Fibroblast of lung (primary cell): ENCODE measurements around the gene C1orf232.

ENCODE experiments used
- EZH2 ChIP-seq: IDR thresholded peaks from 2 replicates; pipeline ENCODE4 v1.5.1; 2012; ENCODE audit warnings: low read length, control low read depth, mild to moderate bottlenecking; ENCODE audit errors: missing control alignments
- TF ChIP-seq, protein P1 (sequence below), 2 donors: IDR thresholded peaks in 1 of 2; conservative IDR thresholded peaks in 1 of 2; 1 replicate in 1 of 2; 2 replicates in 1 of 2; pipeline ENCODE4 v1.5.1; 2011 to 2012; ENCODE audit warnings: low read length in 2 of 2, control low read depth in 1 of 2, inconsistent platforms in 1 of 2, low read depth in 1 of 2, mild to moderate bottlenecking in 1 of 2

DNA sequence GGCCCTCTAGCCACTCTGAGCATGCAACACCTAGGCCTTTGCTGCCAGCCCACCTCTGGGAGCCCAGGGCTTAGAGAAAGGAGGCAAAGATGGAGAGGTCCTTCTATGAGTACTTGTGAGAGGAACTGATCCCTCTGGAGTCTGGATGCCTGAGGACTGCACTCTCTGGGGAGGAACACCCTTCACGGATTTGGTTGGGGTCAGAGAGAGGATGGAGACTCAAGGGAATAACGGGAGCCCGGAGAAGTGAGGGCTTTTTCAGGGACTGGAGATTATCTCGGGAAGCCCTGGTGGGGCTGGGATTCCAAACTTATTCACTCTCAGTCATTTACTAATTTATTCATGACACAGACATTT, 413 bp upstream of the C1orf232 start:
- no peak for TF ChIP-seq EZH2
- TF ChIP-seq, protein P1, sequence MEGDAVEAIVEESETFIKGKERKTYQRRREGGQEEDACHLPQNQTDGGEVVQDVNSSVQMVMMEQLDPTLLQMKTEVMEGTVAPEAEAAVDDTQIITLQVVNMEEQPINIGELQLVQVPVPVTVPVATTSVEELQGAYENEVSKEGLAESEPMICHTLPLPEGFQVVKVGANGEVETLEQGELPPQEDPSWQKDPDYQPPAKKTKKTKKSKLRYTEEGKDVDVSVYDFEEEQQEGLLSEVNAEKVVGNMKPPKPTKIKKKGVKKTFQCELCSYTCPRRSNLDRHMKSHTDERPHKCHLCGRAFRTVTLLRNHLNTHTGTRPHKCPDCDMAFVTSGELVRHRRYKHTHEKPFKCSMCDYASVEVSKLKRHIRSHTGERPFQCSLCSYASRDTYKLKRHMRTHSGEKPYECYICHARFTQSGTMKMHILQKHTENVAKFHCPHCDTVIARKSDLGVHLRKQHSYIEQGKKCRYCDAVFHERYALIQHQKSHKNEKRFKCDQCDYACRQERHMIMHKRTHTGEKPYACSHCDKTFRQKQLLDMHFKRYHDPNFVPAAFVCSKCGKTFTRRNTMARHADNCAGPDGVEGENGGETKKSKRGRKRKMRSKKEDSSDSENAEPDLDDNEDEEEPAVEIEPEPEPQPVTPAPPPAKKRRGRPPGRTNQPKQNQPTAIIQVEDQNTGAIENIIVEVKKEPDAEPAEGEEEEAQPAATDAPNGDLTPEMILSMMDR (conservative IDR thresholded peaks at IDR 0.05 in 1 of 2, IDR thresholded peaks at IDR 0.05 in 1 of 2; ENCODE audit: low read depth in 1 of 2, low read length in 2 of 2): no peak
